ENCODE data around the gene WWOX. TPM values are rescaled to one million over a fixed set of nuclear protein-coding genes. Genes with fewer than 3 reads are reported as not detected.

Gene WWOX
- total and polyA plus RNA-seq, 2 experiments from 2014 or later, result 17.0 to 39.8 TPM

- H3K4me3 ChIP-seq, result no peak overlapping the region
- H3K9me2 ChIP-seq (replicated peaks; ENCODE audit: insufficient read depth), result no peaks in the 10 kb centered on the region
- peak overlapping the region; percentile 72 for H3K27ac ChIP-seq
- H3K9me3 ChIP-seq (ENCODE audit: low read depth), result no peaks in the 10 kb centered on the region
- H3K27me3 ChIP-seq, result no peaks in the 10 kb centered on the region
- TF ChIP-seq EZH2phosphoT487 (IDR thresholded peaks at IDR 0.05; ENCODE audit: low read depth, severe bottlenecking, unreplicated experiment), result no peak
- TF ChIP-seq CTCF (IDR thresholded peaks at IDR 0.05; ENCODE audit: poor library complexity), result no peak
- no peak for TF ChIP-seq EZH2 (IDR thresholded peaks at IDR 0.05; ENCODE audit: borderline replicate concordance)
- peaks cover 10% of the 10 kb centered on the region for H3K4me1 ChIP-seq (ENCODE audit: insufficient read depth)
- no peaks in the 10 kb centered on the region for H3K79me2 ChIP-seq
- WGBS (ENCODE audit: low lambda C conversion rate, missing lambda C conversion rate), result 88% methylated on average over 4 of the region's 4 CpGs
- no peaks in the 10 kb centered on the region for H3K36me3 ChIP-seq (replicated peaks; ENCODE audit: insufficient read depth, low read depth)
- no peak overlapping the region for H2AFZ ChIP-seq
- DNase-seq (ENCODE audit: low spot score), result no peak
- H3K4me2 ChIP-seq, result no peak overlapping the region
- no peaks in the 10 kb centered on the region for H4K20me1 ChIP-seq (ENCODE audit: insufficient read depth, poor library complexity, severe bottlenecking)
These were observed 192.8 kb downstream of the WWOX start for GRCh38 chr16:78292086-78292843.

GRCh38 chr16:78292844-78293380, 193.5 kb downstream of the WWOX start:
- Histone ChIP-seq H3K27ac (peak overlapping the region; percentile 72), H3K9me3 (ENCODE audit: low read depth) (no peaks in the 10 kb centered on the region), H3K4me1 (ENCODE audit: insufficient read depth) (peaks cover 12% of the 10 kb centered on the region), H3K79me2 (no peaks in the 10 kb centered on the region), H4K20me1 (ENCODE audit: insufficient read depth, poor library complexity, severe bottlenecking) (no peaks in the 10 kb centered on the region), H3K4me3 (no peak overlapping the region), H3K9me2 (replicated peaks; ENCODE audit: insufficient read depth) (no peaks in the 10 kb centered on the region), H2AFZ (no peak overlapping the region), H3K36me3 (replicated peaks; ENCODE audit: insufficient read depth, low read depth) (no peaks in the 10 kb centered on the region), H3K4me2 (no peak overlapping the region), H3K27me3 (no peaks in the 10 kb centered on the region)
- TF ChIP-seq EZH2 (IDR thresholded peaks at IDR 0.05; ENCODE audit: borderline replicate concordance), result no peak
- no peak for TF ChIP-seq CTCF (IDR thresholded peaks at IDR 0.05; ENCODE audit: poor library complexity)
- no peak for TF ChIP-seq EZH2phosphoT487 (IDR thresholded peaks at IDR 0.05; ENCODE audit: low read depth, severe bottlenecking, unreplicated experiment)
- 93% methylated on average over 1 of the region's 1 CpG for WGBS (ENCODE audit: low lambda C conversion rate, missing lambda C conversion rate)
- DNase-seq (ENCODE audit: low spot score), result peak; percentile 37

- Histone ChIP-seq H2AFZ (no peak overlapping the region), H3K27me3 (no peaks in the 10 kb centered on the region), H3K4me3 (no peak overlapping the region), H3K9me3 (ENCODE audit: low read depth) (no peaks in the 10 kb centered on the region), H3K27ac (peak overlapping the region; percentile 39), H3K79me2 (no peaks in the 10 kb centered on the region), H4K20me1 (ENCODE audit: insufficient read depth, poor library complexity, severe bottlenecking) (no peaks in the 10 kb centered on the region), H3K9me2 (replicated peaks; ENCODE audit: insufficient read depth) (no peaks in the 10 kb centered on the region), H3K4me1 (ENCODE audit: insufficient read depth) (peaks cover 12% of the 10 kb centered on the region), H3K4me2 (no peak overlapping the region), H3K36me3 (replicated peaks; ENCODE audit: insufficient read depth, low read depth) (no peaks in the 10 kb centered on the region)
- no peak for TF ChIP-seq CTCF (IDR thresholded peaks at IDR 0.05; ENCODE audit: poor library complexity)
- no peak for TF ChIP-seq EZH2phosphoT487 (IDR thresholded peaks at IDR 0.05; ENCODE audit: low read depth, severe bottlenecking, unreplicated experiment)
- no peak for TF ChIP-seq EZH2 (IDR thresholded peaks at IDR 0.05; ENCODE audit: borderline replicate concordance)
- DNase-seq (ENCODE audit: low spot score), result no peak
- WGBS (ENCODE audit: low lambda C conversion rate, missing lambda C conversion rate), result 100% methylated on average over 4 of the region's 4 CpGs
These were observed 195.2 kb downstream of the WWOX start for GRCh38 chr16:78294538-78295225.

Measured in hepatocyte (in vitro differentiated cells).